Measurements from ENCODE around the gene NIT2.

The NIT2 gene

DNA sequence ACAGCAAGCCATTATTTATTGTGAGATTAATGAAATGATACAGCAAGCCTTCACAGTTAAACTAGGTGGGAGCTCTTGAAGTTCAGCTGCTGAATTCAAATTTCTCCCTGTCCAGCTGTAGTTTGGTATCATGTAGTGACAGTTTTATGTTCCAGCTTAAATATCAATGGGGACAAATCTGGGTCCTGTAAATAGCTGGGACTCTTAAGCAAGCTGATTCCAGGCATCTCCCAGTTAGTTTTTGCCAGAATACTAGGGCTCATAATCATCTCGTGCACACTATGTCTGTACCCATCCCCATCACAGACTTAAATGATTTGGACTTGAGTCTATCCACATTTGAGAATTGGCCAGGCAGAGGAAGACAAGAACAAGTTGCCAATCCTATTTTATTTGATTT is 27.9 kb upstream of the NIT2 start:
- no peak for DNase-seq (ENCODE audit: low read depth)
- H3K4me3 ChIP-seq (ENCODE audit: low read depth, low read length): no peak overlapping the region
- TF ChIP-seq, protein P1, sequence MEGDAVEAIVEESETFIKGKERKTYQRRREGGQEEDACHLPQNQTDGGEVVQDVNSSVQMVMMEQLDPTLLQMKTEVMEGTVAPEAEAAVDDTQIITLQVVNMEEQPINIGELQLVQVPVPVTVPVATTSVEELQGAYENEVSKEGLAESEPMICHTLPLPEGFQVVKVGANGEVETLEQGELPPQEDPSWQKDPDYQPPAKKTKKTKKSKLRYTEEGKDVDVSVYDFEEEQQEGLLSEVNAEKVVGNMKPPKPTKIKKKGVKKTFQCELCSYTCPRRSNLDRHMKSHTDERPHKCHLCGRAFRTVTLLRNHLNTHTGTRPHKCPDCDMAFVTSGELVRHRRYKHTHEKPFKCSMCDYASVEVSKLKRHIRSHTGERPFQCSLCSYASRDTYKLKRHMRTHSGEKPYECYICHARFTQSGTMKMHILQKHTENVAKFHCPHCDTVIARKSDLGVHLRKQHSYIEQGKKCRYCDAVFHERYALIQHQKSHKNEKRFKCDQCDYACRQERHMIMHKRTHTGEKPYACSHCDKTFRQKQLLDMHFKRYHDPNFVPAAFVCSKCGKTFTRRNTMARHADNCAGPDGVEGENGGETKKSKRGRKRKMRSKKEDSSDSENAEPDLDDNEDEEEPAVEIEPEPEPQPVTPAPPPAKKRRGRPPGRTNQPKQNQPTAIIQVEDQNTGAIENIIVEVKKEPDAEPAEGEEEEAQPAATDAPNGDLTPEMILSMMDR (conservative IDR thresholded peaks at IDR 0.05; ENCODE audit: low read depth, low read length): no peak

DNA sequence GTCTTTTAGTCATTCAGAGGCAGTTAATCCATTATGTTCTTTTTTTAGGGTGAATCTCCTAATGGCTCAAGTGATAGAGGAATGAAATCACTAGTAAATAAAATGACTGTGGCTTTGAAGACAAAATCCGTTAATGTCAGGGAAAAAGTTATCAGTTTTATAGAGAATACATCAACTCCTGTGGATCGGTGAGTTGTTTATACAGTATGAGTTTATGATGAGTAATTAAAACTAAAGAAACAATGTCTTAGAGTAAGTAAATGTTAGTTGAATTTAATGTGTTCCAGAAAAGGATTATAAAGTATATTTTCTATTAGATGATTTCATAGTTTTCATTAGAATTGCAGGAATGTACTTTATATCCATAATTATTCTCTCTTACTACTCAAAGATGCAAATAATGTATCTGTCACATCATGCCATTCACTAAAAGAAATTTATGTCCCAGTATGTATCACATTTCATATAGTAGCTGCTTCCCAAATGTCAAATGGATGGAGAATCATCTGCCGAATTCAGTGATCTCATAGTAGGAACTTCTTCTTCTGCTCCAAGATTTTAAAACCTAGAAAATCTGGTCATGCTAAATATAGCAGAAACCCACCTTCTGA is 24.1 kb upstream of the NIT2 start:
- TF ChIP-seq, protein P1 (conservative IDR thresholded peaks at IDR 0.05; ENCODE audit: low read depth, low read length): no peak
- DNase-seq (ENCODE audit: low read depth): no peak
- no peak overlapping the region for H3K4me3 ChIP-seq (ENCODE audit: low read depth, low read length)

DNA sequence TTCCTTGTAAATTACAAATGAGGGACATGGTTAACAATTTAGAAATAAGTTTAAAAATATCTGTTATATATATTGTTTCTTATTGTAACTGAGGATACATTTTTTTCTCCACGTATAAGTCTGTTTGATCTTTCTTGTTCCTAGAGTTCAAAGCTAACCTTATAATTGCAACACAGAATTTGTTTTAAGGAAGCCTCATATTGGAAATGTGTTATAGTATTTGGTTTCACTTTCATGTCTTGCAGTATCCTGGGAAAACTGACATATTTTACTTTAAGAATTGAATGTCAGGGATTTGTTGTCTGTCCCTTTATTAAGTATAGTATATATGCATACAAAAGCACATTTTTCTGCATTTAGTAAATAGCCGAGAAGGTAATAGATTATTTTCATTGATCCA is 23.5 kb upstream of the NIT2 start:
- TF ChIP-seq, protein P1 (conservative IDR thresholded peaks at IDR 0.05; ENCODE audit: low read depth, low read length): no peak
- peak; percentile 16 for DNase-seq (ENCODE audit: low read depth)
- no peak overlapping the region for H3K4me3 ChIP-seq (ENCODE audit: low read depth, low read length)

DNA sequence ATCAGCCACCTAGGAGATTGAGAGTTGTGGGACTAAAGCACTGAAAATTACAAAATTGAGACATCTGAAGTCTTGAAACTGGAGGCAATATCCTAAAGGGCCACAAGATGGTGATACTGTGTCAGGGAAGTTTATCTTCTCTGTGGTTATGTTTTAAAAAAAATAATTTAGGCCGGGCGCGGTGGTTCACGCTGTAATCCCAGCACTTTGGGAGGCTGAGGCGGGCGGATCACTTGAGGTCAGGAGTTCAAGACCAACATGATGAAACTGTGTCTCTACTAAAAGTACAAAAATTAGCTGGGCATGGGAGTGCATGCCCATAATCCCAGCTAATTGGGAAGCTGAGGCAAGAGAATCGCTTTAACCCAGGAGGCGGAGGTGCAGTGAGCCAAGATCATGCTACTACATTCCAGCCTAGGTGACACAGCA is 17.9 kb upstream of the NIT2 start:
- TF ChIP-seq, protein P1 (conservative IDR thresholded peaks at IDR 0.05; ENCODE audit: low read depth, low read length): peak; percentile 68
- H3K4me3 ChIP-seq (ENCODE audit: low read depth, low read length): no peak overlapping the region
- peak; percentile 82 for DNase-seq (ENCODE audit: low read depth)

DNA sequence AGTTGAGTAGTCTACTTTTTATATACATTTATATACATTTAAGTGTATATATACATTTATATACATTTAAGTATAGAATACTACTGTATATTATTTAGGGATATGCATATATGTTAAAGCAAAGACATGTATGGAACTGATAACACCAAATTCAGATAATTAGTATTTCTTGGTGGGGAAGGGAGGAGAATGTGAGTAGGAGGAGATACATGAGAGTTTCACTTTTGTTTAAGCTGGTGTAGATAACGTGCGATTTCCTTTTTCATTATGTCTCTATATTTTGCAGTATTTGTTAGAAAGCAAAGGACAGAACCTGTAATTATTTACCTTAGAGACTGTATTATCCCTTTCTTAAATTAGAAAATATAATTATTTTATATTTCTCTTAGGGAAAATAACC is 16.6 kb upstream of the NIT2 start:
- H3K4me3 ChIP-seq (ENCODE audit: low read depth, low read length): no peak overlapping the region
- no peak for DNase-seq (ENCODE audit: low read depth)
- TF ChIP-seq, protein P1 (conservative IDR thresholded peaks at IDR 0.05; ENCODE audit: low read depth, low read length): no peak

DNA sequence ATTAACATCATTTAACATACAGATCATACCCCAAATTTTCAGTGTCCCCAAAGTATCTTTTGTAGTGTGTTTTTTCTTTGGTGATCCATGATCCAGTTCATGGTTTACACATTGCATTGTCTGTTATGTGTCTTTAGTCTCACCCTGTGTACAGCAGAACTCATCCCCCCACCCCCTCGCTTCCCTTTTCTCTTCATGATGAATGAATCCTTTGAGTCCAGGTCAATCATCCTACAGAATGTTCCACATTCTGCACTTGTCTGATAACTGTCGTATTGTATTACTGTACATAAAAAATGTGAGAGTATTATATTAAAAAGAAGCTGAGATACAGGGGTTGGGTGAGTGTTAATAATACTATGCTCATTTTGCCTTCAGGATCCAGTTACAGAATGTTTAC is 14.6 kb upstream of the NIT2 start:
- no peak overlapping the region for H3K4me3 ChIP-seq (ENCODE audit: low read depth, low read length)
- DNase-seq (ENCODE audit: low read depth): no peak
- TF ChIP-seq, protein P1 (conservative IDR thresholded peaks at IDR 0.05; ENCODE audit: low read depth, low read length): no peak

DNA sequence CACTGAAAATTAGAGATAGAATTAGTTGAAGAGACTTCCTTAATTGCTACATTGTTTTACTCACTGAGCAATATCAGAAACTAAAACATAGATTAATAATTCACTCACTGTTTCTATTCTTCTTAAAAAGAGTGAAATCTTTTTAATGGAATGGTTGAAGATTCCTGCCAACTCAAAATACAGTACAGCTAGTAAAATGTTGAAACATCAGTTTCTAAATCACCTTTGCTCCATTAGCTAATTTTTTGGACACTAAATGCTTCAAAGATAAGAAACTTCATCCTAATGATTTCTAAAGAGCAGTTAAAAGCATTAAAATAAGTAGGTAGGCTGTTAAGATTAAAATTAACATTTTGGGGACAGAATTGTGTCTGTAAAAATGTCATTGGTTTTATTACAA is 10.5 kb upstream of the NIT2 start:
- no peak overlapping the region for H3K4me3 ChIP-seq (ENCODE audit: low read depth, low read length)
- no peak for DNase-seq (ENCODE audit: low read depth)
- TF ChIP-seq, protein P1 (conservative IDR thresholded peaks at IDR 0.05; ENCODE audit: low read depth, low read length): no peak
